Measurements from ENCODE around the gene FOXP1. TPM values are rescaled to one million over a fixed set of nuclear protein-coding genes. Genes with fewer than 3 reads are reported as not detected.

The FOXP1 gene
- total and polyA plus RNA-seq, 2 of the 8 experiments (the other 6 are each of a cell fraction or from before 2014, with no cell fraction given) = 13.9 to 25.4 TPM

- Histone ChIP-seq H2BK20ac (ENCODE audit: low read length) (no peak overlapping the region), H2BK120ac (replicated peaks; ENCODE audit: low read depth, low read length) (no peak overlapping the region), H4K91ac (replicated peaks; ENCODE audit: insufficient read length, low read length) (no peak overlapping the region), H3K4me3 (ENCODE audit: extremely low read depth in 1 of 4, insufficient read depth in 2 of 4, low read depth in 3 of 4, low read length in 4 of 4) (no peak overlapping the region), H3K36me3 (ENCODE audit: control insufficient read depth in 2 of 4, insufficient read depth in 4 of 4, low read length in 3 of 4) (no peaks in the 10 kb centered on the region), H3K4me1 (replicated peaks in 1 of 4; ENCODE audit: control insufficient read depth in 3 of 4, insufficient read depth in 4 of 4, low read length in 3 of 4) (peaks cover 0 to 2% (median 0%) of the 10 kb centered on the region in 4 experiments; a peak in 2 of 7 replicates), H3K4ac (replicated peaks; ENCODE audit: insufficient read length, low read depth, low read length) (no peak overlapping the region), H4K8ac (ENCODE audit: extremely low read depth, insufficient read depth, low read length) (no peak overlapping the region), H3K79me1 (ENCODE audit: low read depth, low read length) (no peaks in the 10 kb centered on the region), H3K23ac (ENCODE audit: insufficient read length) (no peak overlapping the region), H3K27ac (ENCODE audit: low read depth, low read length) (no peak overlapping the region), H3K14ac (ENCODE audit: insufficient read length) (no peak overlapping the region), H4K20me1 (replicated peaks in 1 of 2; ENCODE audit: control insufficient read depth in 1 of 2, insufficient read depth in 2 of 2, low read length in 2 of 2) (no peaks in the 10 kb centered on the region), H3K27me3 (replicated peaks in 1 of 4; ENCODE audit: control insufficient read depth in 3 of 4, extremely low read depth in 1 of 4, insufficient read depth in 3 of 4, low read length in 3 of 4) (peaks cover 0 to 5% (median 0%) of the 10 kb centered on the region in 4 experiments; a peak in 3 of 7 replicates), H2BK15ac (ENCODE audit: low read length) (no peak overlapping the region), H3K9ac (replicated peaks in 1 of 4; ENCODE audit: extremely low read depth in 1 of 4, low read depth in 3 of 4, low read length in 3 of 4) (no peak overlapping the region), H2AFZ (ENCODE audit: low read length) (no peak overlapping the region), H3K79me2 (ENCODE audit: control insufficient read depth in 1 of 2, insufficient read depth in 2 of 2, low read length in 2 of 2) (no peaks in the 10 kb centered on the region), H2BK5ac (ENCODE audit: low read depth, low read length) (no peak overlapping the region), H2AK5ac (ENCODE audit: low read depth, low read length) (no peak overlapping the region), H3K4me2 (ENCODE audit: insufficient read depth in 1 of 2, low read depth in 2 of 2, low read length in 2 of 2) (no peak overlapping the region), H3K56ac (replicated peaks; ENCODE audit: insufficient read length, low read depth, low read length) (no peak overlapping the region), H3K18ac (ENCODE audit: extremely low read depth, low read length) (no peak overlapping the region), H3K23me2 (ENCODE audit: low read depth, low read length) (peaks cover 18% of the 10 kb centered on the region), H3K9me3 (ENCODE audit: insufficient read depth in 2 of 2, low read depth in 1 of 2, low read length in 1 of 2) (peaks cover 5 to 7% of the 10 kb centered on the region in 2 experiments; a peak in 2 of 4 replicates), H4K5ac (ENCODE audit: insufficient read length, low read depth, low read length) (no peak overlapping the region), H2BK12ac (ENCODE audit: low read depth, low read length) (no peak overlapping the region)
- WGBS, 2 experiments (ENCODE audit: extremely low coverage in 1 of 2, insufficient coverage in 1 of 2, insufficient read length in 1 of 2, insufficient replicate concordance in 2 of 2, low coverage in 1 of 2, low lambda C conversion rate in 2 of 2, missing lambda C conversion rate in 1 of 2) = 49% methylated on average over 5 of the region's 5 CpGs; no CpG with 5 or more reads in 1 of the 2 experiments
- CTCF ChIA-PET (ENCODE audit: partially characterized antibody) = interaction anchor here (0.6 to 1.9 kb wide), 15 partner anchors 12 to 1036 kb away, joined by 3 to 5 read pairs (median 3); no protein-coding TSS in a partner anchor
- DNase-seq (ENCODE audit: low read depth in 1 of 2, low spot score in 2 of 2) (no peak), FAIRE-seq (no peak)
- POLR2A ChIA-PET (ENCODE audit: partially characterized antibody) = interaction anchor here (0.5 to 0.7 kb wide), 3 partner anchors 277 to 529 kb away, joined by 3 to 5 read pairs (median 4); no protein-coding TSS in a partner anchor
Observed at GRCh38 chr3:71586810-71587242, 3.3 kb upstream of the FOXP1 start.

All from H1 (cell line).